Lung (tissue), 12 donors: ENCODE measurements around the gene LARP4. TPM values are rescaled to one million over a fixed set of nuclear protein-coding genes. Genes with fewer than 3 reads are reported as not detected.
"Not testable (repeated sequence)": the region's sequence is repeated elsewhere in the genome, so short reads cannot be mapped to it uniquely, and the experiment has no call there.

Experiments
- ATAC-seq: fragments of 200-7000 bp; cut with Tn5 transposase; one replicate; pipeline ENCODE4 v1.9.1; 2020; ENCODE audit warnings: moderate number of reproducible peaks; ENCODE audit not compliant: insufficient read depth, low FRiP score
- DNase-seq, 3 donors: peaks; one replicate each; pipeline ENCODE4 v3.0.0-alpha.2; 2013 to 2017
- H3K27ac ChIP-seq, 2 donors: one replicate each; pipeline ENCODE4 v1.5.1; 2013; ENCODE audit warnings: mild to moderate bottlenecking in 2 of 2, moderate library complexity in 2 of 2, control low read depth in 1 of 2, inconsistent platforms in 1 of 2, low read depth in 1 of 2, low read length in 1 of 2
- H3K27me3 ChIP-seq, 3 donors: one replicate each; pipeline ENCODE4 v1.5.1; 2013; ENCODE audit warnings: low read length in 2 of 3; ENCODE audit not compliant: control insufficient read depth in 3 of 3, insufficient read depth in 3 of 3
- H3K36me3 ChIP-seq, 4 donors: one replicate each; pipeline ENCODE4 v1.5.1; 2013; ENCODE audit warnings: low read length in 4 of 4, mild to moderate bottlenecking in 1 of 4, moderate library complexity in 1 of 4; ENCODE audit not compliant: control insufficient read depth in 4 of 4, insufficient read depth in 4 of 4
- H3K4me1 ChIP-seq, 5 donors: one replicate each; pipeline ENCODE4 v1.5.1; 2013; ENCODE audit warnings: low read length in 5 of 5, mild to moderate bottlenecking in 2 of 5, moderate library complexity in 1 of 5; ENCODE audit not compliant: control insufficient read depth in 5 of 5, insufficient read depth in 5 of 5
- H3K4me3 ChIP-seq: one replicate; pipeline ENCODE4 v1.5.1; 2013; ENCODE audit warnings: mild to moderate bottlenecking, control low read depth, moderate library complexity
- H3K9ac ChIP-seq, 2 donors: one replicate each; pipeline ENCODE4 v1.5.1; 2013; ENCODE audit warnings: low read length in 2 of 2, control low read depth in 1 of 2; ENCODE audit not compliant: insufficient read depth in 1 of 2
- H3K9me3 ChIP-seq, 4 donors: one replicate each; pipeline ENCODE4 v1.5.1; 2013; ENCODE audit warnings: low read length in 3 of 4, mild to moderate bottlenecking in 1 of 4, moderate library complexity in 1 of 4; ENCODE audit not compliant: control insufficient read depth in 4 of 4, insufficient read depth in 3 of 4
- CTCF ChIP-seq: IDR thresholded peaks from 2 replicates; pipeline ENCODE4 v1.5.1; 2012; ENCODE audit warnings: mild to moderate bottlenecking; ENCODE audit errors: control extremely low read depth, extremely low read depth
- WGBS, 2 donors: extraction: QIAGEN DNeasy Blood & Tissue Kit; methylation state at CpG; one replicate each; pipeline ENCODE4 v1.1.7; 2013; 5-methylcytosine and 5-hydroxymethylcytosine counted together
- polyA plus RNA-seq, 2 donors: library from polyadenylated mRNA; stranded (reverse); fragments of 200-250 nt; gene quantifications; one replicate each; pipeline ENCODE4 v1.2.1, GENCODE V29; 2013
- total RNA-seq, 2 donors: library from RNA; depleted of rRNA in 1 of 2; stranded (reverse); fragments of >200 nt in 1 of 2; gene quantifications; one replicate each; pipeline ENCODE4 v1.2.1, GENCODE V29; 2014 to 2021
- donor health status: control.
- donor health status: control.
- donor health status: Bipolar disorder and iron deficiency.
- donor health status: healthy.
- donor health status: DM: yes; HTN: yes; CAD: no.

Gene LARP4
- total and polyA plus RNA-seq, 4 donors = 10.9 to 69.4 (median 32.3) TPM

- Histone ChIP-seq H3K4me3 (no peak overlapping the region), H3K27ac (no peak overlapping the region), H3K36me3 (no peaks in the 10 kb centered on the region), H3K27me3 (no peaks in the 10 kb centered on the region), H3K9ac (no peak overlapping the region), H3K4me1 (no peaks in the 10 kb centered on the region), H3K9me3 (no peaks in the 10 kb centered on the region)
- no peak for TF ChIP-seq CTCF
- 84 to 91% methylated on average over 5 of the region's 5 CpGs for WGBS, 2 donors
- DNase-seq = no peak
- ATAC-seq = no peak
These were observed 37.5 kb upstream of the LARP4 start for GRCh38 chr12:50363141-50363540.

GRCh38 chr12:50365709-50366406, 34.8 kb upstream of the LARP4 start:
- no peak for TF ChIP-seq CTCF
- Histone ChIP-seq H3K27me3 (no peaks in the 10 kb centered on the region), H3K36me3 (no peaks in the 10 kb centered on the region), H3K4me1 (no peaks in the 10 kb centered on the region), H3K27ac (no peak overlapping the region), H3K9ac (no peak overlapping the region), H3K9me3 (no peaks in the 10 kb centered on the region), H3K4me3 (no peak overlapping the region)
- WGBS, 2 donors = 89 to 92% methylated on average over 9 of the region's 9 CpGs
- ATAC-seq = no peak
- DNase-seq = no peak

- H3K27me3 ChIP-seq, DNase-seq, H3K36me3 ChIP-seq, H3K4me1 ChIP-seq, H3K27ac ChIP-seq, H3K4me3 ChIP-seq, H3K9me3 ChIP-seq, H3K9ac ChIP-seq, ATAC-seq: not testable (repeated sequence)
- 74 to 82% methylated on average over 7 of the region's 7 CpGs for WGBS, 2 donors
These were observed 30.0 kb upstream of the LARP4 start for GRCh38 chr12:50370672-50371071.

GRCh38 chr12:50375802-50376201, 24.9 kb upstream of the LARP4 start:
- TF ChIP-seq CTCF = no peak
- Histone ChIP-seq H3K4me1 (no peaks in the 10 kb centered on the region), H3K4me3 (no peak overlapping the region), H3K9ac (no peak overlapping the region), H3K36me3 (no peaks in the 10 kb centered on the region), H3K9me3 (no peaks in the 10 kb centered on the region), H3K27me3 (no peaks in the 10 kb centered on the region), H3K27ac (no peak overlapping the region)
- DNase-seq (no peak), ATAC-seq (no peak)
- 93 to 95% methylated on average over 8 of the region's 8 CpGs for WGBS, 2 donors
